Inferior parietal cortex (tissue), 1 donor: ENCODE results near the gene ANGPTL4.
"Not testable (repeated sequence)": the region's sequence is repeated elsewhere in the genome, so short reads cannot be mapped to it uniquely, and the experiment has no call there.

Experiments used
- DNase-seq: peaks from one replicate; pipeline ENCODE4 v3.0.0-alpha.2; 2016; ENCODE audit errors: extremely low spot score

The ANGPTL4 gene

GRCh38 chr19:8361921-8362793 is 1.8 kb upstream of the ANGPTL4 start:
- DNase-seq = peak; percentile 38

GRCh38 chr19:8366121-8366581 is 2.2 kb downstream of the ANGPTL4 start:
- no peak for DNase-seq

GRCh38 chr19:8366961-8367326 is 3.0 kb downstream of the ANGPTL4 start:
- DNase-seq = no peak

GRCh38 chr19:8367327-8368001 is 3.5 kb downstream of the ANGPTL4 start:
- peak; percentile 67 for DNase-seq

- no peak for DNase-seq
Measured at GRCh38 chr19:8370176-8371010, 6.4 kb downstream of the ANGPTL4 start.

- DNase-seq = no peak
Measured at GRCh38 chr19:8371011-8371804, 7.3 kb downstream of the ANGPTL4 start.

- DNase-seq = no peak
Measured at GRCh38 chr19:8373867-8374813, 10.2 kb downstream of the ANGPTL4 start.

- not testable (repeated sequence) for DNase-seq
Measured at GRCh38 chr19:8375766-8376165, 11.8 kb downstream of the ANGPTL4 start.

GRCh38 chr19:8376373-8376974 is 12.5 kb downstream of the ANGPTL4 start:
- DNase-seq = not testable (repeated sequence)

- DNase-seq = no peak
Measured at GRCh38 chr19:8377598-8377997, 13.6 kb downstream of the ANGPTL4 start.

GRCh38 chr19:8379156-8379891 is 15.4 kb downstream of the ANGPTL4 start:
- DNase-seq = not testable (repeated sequence)

GRCh38 chr19:8384569-8384968 is 20.6 kb downstream of the ANGPTL4 start:
- DNase-seq = not testable (repeated sequence)

GRCh38 chr19:8385103-8385502 is 21.1 kb downstream of the ANGPTL4 start:
- not testable (repeated sequence) for DNase-seq

- not testable (repeated sequence) for DNase-seq
Measured at GRCh38 chr19:8385566-8385965, 21.6 kb downstream of the ANGPTL4 start.

GRCh38 chr19:8386419-8386818 is 22.5 kb downstream of the ANGPTL4 start:
- DNase-seq = not testable (repeated sequence)

- no peak for DNase-seq
Measured at GRCh38 chr19:8386990-8387389, 23.0 kb downstream of the ANGPTL4 start.

- DNase-seq = no peak
Measured at GRCh38 chr19:8387688-8388611, 24.0 kb downstream of the ANGPTL4 start.

- DNase-seq = no peak
Measured at GRCh38 chr19:8388612-8388958, 24.6 kb downstream of the ANGPTL4 start.
